Measurements from ENCODE around the gene PSENEN.

The PSENEN gene

GRCh38 chr19:35734273-35734672 is 11.2 kb upstream of the PSENEN start:
- no peak for DNase-seq

GRCh38 chr19:35734889-35735288 is 10.6 kb upstream of the PSENEN start:
- DNase-seq = no peak

- no peak for DNase-seq
Measured at GRCh38 chr19:35736913-35737886, 8.3 kb upstream of the PSENEN start.

GRCh38 chr19:35738021-35738886 is 7.2 kb upstream of the PSENEN start:
- no peak for DNase-seq

- DNase-seq = no peak
Measured at GRCh38 chr19:35738887-35739229, 6.6 kb upstream of the PSENEN start.

GRCh38 chr19:35739275-35740107 is 6.0 kb upstream of the PSENEN start:
- DNase-seq = no peak

GRCh38 chr19:35740108-35740422 is 5.4 kb upstream of the PSENEN start:
- no peak for DNase-seq

- peak; percentile 99 for DNase-seq
Measured at GRCh38 chr19:35740423-35741202, 4.8 kb upstream of the PSENEN start.

GRCh38 chr19:35741203-35741515 is 4.3 kb upstream of the PSENEN start:
- no peak for DNase-seq

GRCh38 chr19:35742121-35742724 is 3.2 kb upstream of the PSENEN start, which contains the start of gene IGFLR1:
IGFLR1 (minus strand) TSS chr19:35742452; CDS start chr19:35741180, 1,272 bp downstream.
- DNase-seq = no peak

GRCh38 chr19:35743640-35744429 is 1.6 kb upstream of the PSENEN start:
- DNase-seq = no peak

GRCh38 chr19:35744430-35745327 is 772 bp upstream of the PSENEN start:
- DNase-seq = peak; percentile 97 to 98

GRCh38 chr19:35746087-35746462 is 624 bp downstream of the PSENEN start:
- no peak for DNase-seq

GRCh38 chr19:35746531-35746930 is 1.1 kb downstream of the PSENEN start:
- no peak for DNase-seq

- peak; percentile 100 for DNase-seq
Measured at GRCh38 chr19:35748106-35749020, 2.9 kb downstream of the PSENEN start, which contains the start of gene LIN37. LIN37 (plus strand) TSS chr19:35748576; CDS start chr19:35748725, 149 bp downstream.

GRCh38 chr19:35750167-35750566 is 4.7 kb downstream of the PSENEN start:
- DNase-seq = no peak

GRCh38 chr19:35751839-35752745 is 6.6 kb downstream of the PSENEN start:
- DNase-seq = no peak
